ENCODE measurements around the gene TMEM132D. TPM values are rescaled to one million over a fixed set of nuclear protein-coding genes. Genes with fewer than 3 reads are reported as not detected.

TMEM132D gene
- total RNA-seq, 1 experiment from 2014 or later, result 0.03 TPM

GRCh38 chr12:129719416-129719815, 184.4 kb downstream of the TMEM132D start:
- no peak for DNase-seq
- H3K27me3 ChIP-seq, result no peaks in the 10 kb centered on the region; the same call in 1 of the 2 replicates
- H3K36me3 ChIP-seq, result no peaks in the 10 kb centered on the region
- H3K9me3 ChIP-seq, result no peaks in the 10 kb centered on the region
- no peak overlapping the region for H3K4me3 ChIP-seq

DNA sequence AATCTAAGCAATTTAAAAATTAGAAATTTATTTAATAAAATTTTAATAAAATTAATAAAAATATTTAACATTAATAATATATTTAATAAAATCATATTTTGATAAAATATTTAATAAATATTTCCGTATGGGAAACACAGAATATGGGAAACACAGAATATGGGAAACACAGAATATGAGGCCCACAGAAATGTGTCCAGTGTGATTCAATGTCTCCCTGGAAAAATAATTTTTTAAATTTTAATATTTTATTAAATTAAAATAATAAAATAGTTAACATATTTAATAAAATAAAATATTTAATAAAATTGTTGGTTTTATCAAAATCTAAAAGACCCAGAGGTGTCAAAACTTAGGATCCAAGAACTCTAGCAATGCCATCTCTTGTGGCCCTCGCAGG, 186.4 kb downstream of the TMEM132D start:
- DNase-seq, result no peak
- Histone ChIP-seq H3K4me3 (no peak overlapping the region), H3K9me3 (no peaks in the 10 kb centered on the region), H3K36me3 (no peaks in the 10 kb centered on the region), H3K27me3 (no peaks in the 10 kb centered on the region; the same call in 1 of the 2 replicates)

DNA sequence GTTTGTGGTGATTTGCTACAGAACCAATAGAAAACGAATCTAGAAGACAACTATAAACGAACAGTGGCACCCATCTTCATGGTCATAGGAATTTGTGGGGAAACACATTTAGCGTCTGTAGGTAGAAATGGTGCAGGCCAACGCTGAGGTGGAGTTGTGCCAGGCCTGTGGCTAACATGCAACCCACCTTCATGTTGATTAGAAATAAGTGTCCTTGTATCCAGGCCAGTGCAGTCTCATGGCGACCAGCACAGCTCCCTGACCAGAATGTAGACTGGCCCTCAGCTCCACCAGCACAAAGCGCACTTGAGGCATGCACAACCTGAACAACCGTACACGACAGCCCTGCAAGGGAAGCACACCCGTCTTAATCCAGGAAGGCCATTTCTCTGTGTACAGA, 187.0 kb downstream of the TMEM132D start:
- H3K4me3 ChIP-seq, result no peak overlapping the region
- DNase-seq, result no peak
- no peaks in the 10 kb centered on the region for H3K9me3 ChIP-seq
- no peaks in the 10 kb centered on the region for H3K36me3 ChIP-seq
- no peaks in the 10 kb centered on the region; the same call in 1 of the 2 replicates for H3K27me3 ChIP-seq

GRCh38 chr12:129706716-129707115, 197.1 kb downstream of the TMEM132D start:
- Histone ChIP-seq H3K9me3 (peaks cover 6% of the 10 kb centered on the region; the same call in 1 of the 2 replicates), H3K27me3 (no peaks in the 10 kb centered on the region), H3K36me3 (no peaks in the 10 kb centered on the region), H3K4me3 (no peak overlapping the region)
- no peak for DNase-seq

GRCh38 chr12:129704232-129704830, 199.5 kb downstream of the TMEM132D start:
- H3K36me3 ChIP-seq, result no peaks in the 10 kb centered on the region
- no peak for DNase-seq
- H3K27me3 ChIP-seq, result no peaks in the 10 kb centered on the region
- H3K9me3 ChIP-seq, result peaks cover 6% of the 10 kb centered on the region; the same call in 1 of the 2 replicates
- no peak overlapping the region for H3K4me3 ChIP-seq

DNA sequence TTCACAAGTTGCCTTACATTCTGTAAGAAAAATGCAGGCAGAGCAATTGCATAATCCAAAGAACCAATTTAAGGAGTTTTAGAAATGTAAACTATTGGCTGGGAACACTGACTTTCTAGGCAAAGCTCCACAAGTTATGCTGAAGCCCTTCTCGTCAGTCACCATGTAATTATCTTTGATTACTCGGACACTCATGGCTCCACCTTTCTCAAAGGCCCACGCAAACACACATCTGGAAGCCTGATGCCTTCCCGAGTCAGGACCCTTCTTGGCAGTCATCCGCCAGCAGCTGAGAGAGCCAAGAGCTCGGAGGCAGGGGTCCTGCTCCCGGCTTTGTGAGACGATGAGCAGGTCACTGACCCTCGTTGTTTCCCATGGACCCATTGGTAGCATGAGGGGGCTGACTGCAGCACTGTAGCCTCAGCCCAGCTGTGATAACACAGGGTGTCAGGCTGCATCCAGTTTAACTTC, 202.2 kb downstream of the TMEM132D start:
- no peaks in the 10 kb centered on the region for H3K36me3 ChIP-seq
- peaks cover 3% of the 10 kb centered on the region; the same call in 1 of the 2 replicates for H3K9me3 ChIP-seq
- H3K4me3 ChIP-seq, result no peak overlapping the region
- DNase-seq, result peak; percentile 17
- no peaks in the 10 kb centered on the region for H3K27me3 ChIP-seq

GRCh38 chr12:129700036-129700435, 203.8 kb downstream of the TMEM132D start:
- Histone ChIP-seq H3K4me3 (no peak overlapping the region), H3K9me3 (no peaks in the 10 kb centered on the region; the same call in 1 of the 2 replicates), H3K36me3 (no peaks in the 10 kb centered on the region), H3K27me3 (no peaks in the 10 kb centered on the region)
- DNase-seq, result no peak

GRCh38 chr12:129696926-129697325, 206.9 kb downstream of the TMEM132D start:
- no peaks in the 10 kb centered on the region for H3K9me3 ChIP-seq
- peak; percentile 45 for DNase-seq
- no peaks in the 10 kb centered on the region for H3K27me3 ChIP-seq
- H3K4me3 ChIP-seq, result no peak overlapping the region
- no peaks in the 10 kb centered on the region for H3K36me3 ChIP-seq

DNA sequence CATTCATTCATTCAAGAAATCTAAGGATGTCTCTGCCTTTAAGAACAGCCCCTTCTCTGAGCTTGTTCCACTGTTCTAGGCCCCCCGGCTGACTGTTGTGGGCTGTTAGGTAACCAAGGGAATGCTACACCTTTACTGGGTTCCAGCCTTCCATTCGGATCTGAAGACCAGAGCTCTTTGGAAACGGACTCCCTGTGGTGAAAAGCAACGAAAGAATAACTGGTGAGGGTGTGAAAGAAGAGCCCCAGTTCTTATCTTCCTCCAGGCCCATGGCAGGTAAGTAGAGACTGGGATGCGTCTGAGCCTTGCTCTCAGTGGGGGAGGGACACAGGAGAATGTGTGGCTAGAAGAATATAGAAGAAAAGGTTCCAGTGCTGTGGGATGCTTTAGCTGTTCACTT, 207.4 kb downstream of the TMEM132D start:
- Histone ChIP-seq H3K36me3 (no peaks in the 10 kb centered on the region), H3K9me3 (no peaks in the 10 kb centered on the region), H3K4me3 (no peak overlapping the region), H3K27me3 (no peaks in the 10 kb centered on the region)
- DNase-seq, result no peak

DNA sequence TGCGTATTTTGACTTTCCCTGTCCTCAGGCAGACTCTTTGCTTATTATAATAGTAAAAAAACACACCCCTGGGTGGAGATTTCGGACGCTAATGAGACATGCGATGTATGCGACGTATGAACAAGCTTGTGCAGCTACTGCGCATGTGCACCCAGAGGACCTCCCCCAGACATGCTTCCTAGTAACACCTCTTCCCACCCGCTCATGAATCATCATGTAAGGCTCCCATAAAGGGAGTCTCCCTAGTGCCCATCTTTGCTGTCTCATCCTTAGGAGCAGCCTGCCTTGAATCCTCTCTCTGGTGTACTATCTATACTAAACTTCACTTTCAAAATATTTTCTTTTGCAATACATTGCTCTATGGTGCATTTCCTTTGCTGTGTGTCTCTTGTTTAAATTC, 210.1 kb downstream of the TMEM132D start:
- no peaks in the 10 kb centered on the region for H3K27me3 ChIP-seq
- H3K36me3 ChIP-seq, result no peaks in the 10 kb centered on the region
- H3K9me3 ChIP-seq, result no peaks in the 10 kb centered on the region
- DNase-seq, result no peak
- no peak overlapping the region for H3K4me3 ChIP-seq

GRCh38 chr12:129687731-129688130, 216.1 kb downstream of the TMEM132D start:
- H3K4me3 ChIP-seq, result no peak overlapping the region
- no peaks in the 10 kb centered on the region for H3K36me3 ChIP-seq
- H3K27me3 ChIP-seq, result no peaks in the 10 kb centered on the region
- no peak for DNase-seq
- H3K9me3 ChIP-seq, result no peaks in the 10 kb centered on the region

- no peaks in the 10 kb centered on the region for H3K27me3 ChIP-seq
- no peak overlapping the region for H3K4me3 ChIP-seq
- 0 out of 2 replicates have a peak, but pooled peaks cover 1% of the 10 kb centered on the region for H3K9me3 ChIP-seq
- H3K36me3 ChIP-seq, result no peaks in the 10 kb centered on the region
- no peak for DNase-seq
Measured at GRCh38 chr12:129681830-129682229, 222.0 kb downstream of the TMEM132D start.

DNA sequence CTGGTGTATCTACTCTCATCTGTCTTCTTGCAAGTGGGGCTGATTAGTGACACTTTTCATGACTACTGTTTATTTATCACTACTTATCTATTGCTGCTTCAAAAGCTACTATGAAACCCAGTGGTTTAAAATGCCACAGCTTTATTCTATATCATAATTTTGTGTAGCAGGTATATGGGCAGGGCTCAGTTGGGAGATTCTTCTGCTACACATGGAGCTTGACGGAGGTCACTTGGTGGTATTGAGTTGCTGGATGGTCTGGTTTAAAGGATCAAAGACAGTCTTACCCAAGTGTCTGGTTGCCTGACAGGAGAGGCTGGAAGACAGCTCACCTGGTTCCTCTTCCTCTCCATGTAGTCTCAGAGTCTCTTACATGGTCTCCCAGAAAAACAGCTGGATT, 222.7 kb downstream of the TMEM132D start:
- Histone ChIP-seq H3K9me3 (0 out of 2 replicates have a peak, but pooled peaks cover 1% of the 10 kb centered on the region), H3K36me3 (no peaks in the 10 kb centered on the region), H3K4me3 (no peak overlapping the region), H3K27me3 (no peaks in the 10 kb centered on the region)
- no peak for DNase-seq

- H3K36me3 ChIP-seq, result no peaks in the 10 kb centered on the region
- H3K27me3 ChIP-seq, result no peaks in the 10 kb centered on the region
- H3K4me3 ChIP-seq, result no peak overlapping the region
- DNase-seq, result no peak
- H3K9me3 ChIP-seq, result 0 out of 2 replicates have a peak, but pooled peaks cover 1% of the 10 kb centered on the region
Measured at GRCh38 chr12:129676411-129676810, 227.4 kb downstream of the TMEM132D start.

GRCh38 chr12:129675947-129676346, 227.9 kb downstream of the TMEM132D start:
- no peaks in the 10 kb centered on the region for H3K27me3 ChIP-seq
- no peaks in the 10 kb centered on the region for H3K36me3 ChIP-seq
- no peak overlapping the region for H3K4me3 ChIP-seq
- DNase-seq, result no peak
- H3K9me3 ChIP-seq, result 0 out of 2 replicates have a peak, but pooled peaks cover 1% of the 10 kb centered on the region

DNA sequence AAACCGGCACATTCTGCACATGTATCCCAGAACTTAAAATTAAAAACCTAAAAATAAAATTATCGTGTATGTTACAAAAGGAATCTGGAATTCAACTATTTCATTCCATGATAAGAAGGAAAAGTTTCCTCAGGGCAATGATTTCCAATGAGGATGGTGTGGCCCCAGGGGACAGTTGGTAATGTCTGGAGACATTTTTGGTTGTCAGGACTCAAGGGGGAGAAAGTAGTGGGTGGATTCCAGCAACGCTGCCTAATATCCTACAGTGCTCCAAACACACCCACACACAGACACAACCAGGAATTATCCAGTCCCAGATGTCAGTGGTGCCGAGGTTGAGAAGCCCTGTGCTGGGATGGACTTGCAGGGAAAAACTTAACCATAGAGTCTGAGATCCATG, 228.3 kb downstream of the TMEM132D start:
- Histone ChIP-seq H3K4me3 (no peak overlapping the region), H3K36me3 (no peaks in the 10 kb centered on the region), H3K27me3 (no peaks in the 10 kb centered on the region), H3K9me3 (0 out of 2 replicates have a peak, but pooled peaks cover 1% of the 10 kb centered on the region)
- no peak for DNase-seq

GRCh38 chr12:129673806-129674205, 230.0 kb downstream of the TMEM132D start:
- no peak for DNase-seq
- 0 out of 2 replicates have a peak, but pooled peaks cover 1% of the 10 kb centered on the region for H3K9me3 ChIP-seq
- H3K36me3 ChIP-seq, result no peaks in the 10 kb centered on the region
- H3K27me3 ChIP-seq, result no peaks in the 10 kb centered on the region
- H3K4me3 ChIP-seq, result no peak overlapping the region

GRCh38 chr12:129672110-129672509, 231.7 kb downstream of the TMEM132D start:
- Histone ChIP-seq H3K4me3 (no peak overlapping the region), H3K36me3 (no peaks in the 10 kb centered on the region), H3K27me3 (no peaks in the 10 kb centered on the region), H3K9me3 (no peaks in the 10 kb centered on the region)
- DNase-seq, result no peak

All from MG63 (cell line).